Measurements from ENCODE around the gene TNFAIP3. TPM values are rescaled to one million over a fixed set of nuclear protein-coding genes. Genes with fewer than 3 reads are reported as not detected.

TNFAIP3 gene
- 100 to 1,000 TPM; 217 to 268 TPM for total RNA-seq

- H3K9me3 Mint-ChIP-seq = peaks cover 3 to 8% of the 10 kb centered on the region in 2 donors
- peaks cover 58 to 62% of the 10 kb centered on the region in 2 donors for H3K36me3 Mint-ChIP-seq
- DNase-seq (ENCODE audit: low spot score in 2 of 2) (peak; percentile 96 to 98), ATAC-seq (peak; percentile 75 to 80)
- H3K27ac Mint-ChIP-seq = peak within 1 kb of the TSS; percentile 90 to 98
Measured at GRCh38 chr6:137866914-137867684, at the start of gene TNFAIP3. TSS of gene TNFAIP3 (plus strand) at chr6:137867259. CDS start at chr6:137871228, 3,969 bp downstream.

- H3K27ac Mint-ChIP-seq = peak overlapping the region; percentile 73 to 78
- ATAC-seq = no peak
Measured at GRCh38 chr6:137818440-137818839, 48.6 kb upstream of the TNFAIP3 start.

GRCh38 chr6:137819740-137820139 lies 47.3 kb upstream of the TNFAIP3 start:
- DNase-seq (ENCODE audit: low spot score in 2 of 2) (no peak), ATAC-seq (peak; percentile 44 to 47)
- Mint-ChIP-seq H3K9me3 (peaks cover 3 to 6% of the 10 kb centered on the region in 2 donors), H3K36me3 (peaks cover 13 to 22% of the 10 kb centered on the region in 2 donors), H3K27ac (peak overlapping the region; percentile 62 to 98)

More at GRCh38 chr6:137818440-137818839, 48.6 kb upstream of the TNFAIP3 start:
- peaks cover 0 to 6% of the 10 kb centered on the region in 2 donors for H3K9me3 Mint-ChIP-seq
- DNase-seq (ENCODE audit: low spot score in 2 of 2) = no peak
- H3K36me3 Mint-ChIP-seq = peaks cover 7 to 14% of the 10 kb centered on the region in 2 donors

DNA sequence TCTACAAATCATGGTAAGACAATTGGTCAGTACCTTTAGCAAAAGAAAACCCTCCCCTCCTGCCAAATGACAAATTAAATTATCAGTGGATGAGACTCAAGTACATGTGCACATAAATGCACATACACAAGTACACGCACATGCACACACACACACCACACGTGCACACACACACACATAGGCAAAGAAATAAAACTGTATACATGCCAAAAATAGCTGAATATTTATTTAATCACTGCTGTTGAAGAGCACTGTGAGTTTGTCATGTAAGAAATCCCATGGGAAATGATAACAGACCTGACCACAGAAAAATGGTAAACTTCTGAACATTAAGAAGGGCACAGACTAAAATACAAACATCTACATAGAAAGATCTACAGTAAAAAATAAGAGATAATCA lies 46.6 kb upstream of the TNFAIP3 start:
- Mint-ChIP-seq H3K27ac (peak overlapping the region in 1 of 2 donors; percentile 98), H3K36me3 (peaks cover 13 to 27% of the 10 kb centered on the region in 2 donors), H3K9me3 (peaks cover 3 to 6% of the 10 kb centered on the region in 2 donors)
- no peak for DNase-seq (ENCODE audit: low spot score in 2 of 2)
- ATAC-seq = no peak

DNA sequence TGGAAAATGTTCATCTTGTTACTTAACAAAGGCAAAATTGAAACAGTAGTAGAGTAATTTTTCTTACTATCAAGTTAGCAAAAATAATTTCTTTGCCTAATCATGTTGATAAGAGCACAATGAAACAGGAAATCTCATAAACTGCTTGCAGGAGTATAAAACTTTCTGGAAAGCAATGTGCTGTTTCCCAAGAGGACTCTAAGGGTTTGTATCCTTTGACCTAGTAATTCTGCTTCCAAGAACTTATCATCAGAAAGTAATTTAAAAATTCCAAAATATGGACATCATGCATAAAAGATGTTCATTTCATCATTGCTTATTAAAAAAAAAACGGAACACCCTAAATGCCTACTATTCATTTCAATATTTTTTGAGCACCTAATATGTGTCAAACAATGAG lies 46.1 kb upstream of the TNFAIP3 start:
- H3K9me3 Mint-ChIP-seq = peaks cover 3 to 6% of the 10 kb centered on the region in 2 donors
- no peak for DNase-seq (ENCODE audit: low spot score in 2 of 2)

GRCh38 chr6:137821491-137821890 lies 45.6 kb upstream of the TNFAIP3 start:
- H3K27ac Mint-ChIP-seq = peak overlapping the region in 1 of 2 donors; percentile 98
- ATAC-seq = no peak
- peaks cover 6 to 27% of the 10 kb centered on the region in 2 donors for H3K36me3 Mint-ChIP-seq
- no peak for DNase-seq (ENCODE audit: low spot score in 2 of 2)
- H3K9me3 Mint-ChIP-seq = peaks cover 3 to 6% of the 10 kb centered on the region in 2 donors

More for the DNA sequence above, 46.1 kb upstream of the TNFAIP3 start:
- no peak for ATAC-seq
- Mint-ChIP-seq H3K27ac (peak overlapping the region in 1 of 2 donors; percentile 98), H3K36me3 (peaks cover 10 to 27% of the 10 kb centered on the region in 2 donors)

GRCh38 chr6:137823826-137824555 lies 43.1 kb upstream of the TNFAIP3 start:
- ATAC-seq (peak; percentile 65 to 67), DNase-seq (ENCODE audit: low spot score in 2 of 2) (peak; percentile 54 to 84)
- peak overlapping the region; percentile 95 to 98 for H3K27ac Mint-ChIP-seq
- peaks cover 0 to 3% of the 10 kb centered on the region in 2 donors for H3K9me3 Mint-ChIP-seq
- peaks cover 6 to 27% of the 10 kb centered on the region in 2 donors for H3K36me3 Mint-ChIP-seq

DNA sequence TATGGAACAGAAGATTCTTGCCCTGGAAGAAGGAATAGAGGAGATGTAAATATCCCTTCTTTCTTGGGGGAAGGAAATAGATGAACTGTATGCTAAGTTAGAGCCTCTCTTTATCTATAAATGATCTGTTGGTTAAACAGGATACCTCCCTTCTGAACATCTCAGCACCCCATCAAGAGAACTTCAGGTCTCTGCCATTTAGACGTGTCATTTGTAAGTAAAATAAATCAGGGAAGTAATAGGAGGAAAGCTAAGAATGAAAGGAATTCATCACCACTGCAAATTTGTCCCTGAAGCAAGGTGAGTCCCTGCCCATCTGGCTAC lies 42.5 kb upstream of the TNFAIP3 start:
- Mint-ChIP-seq H3K27ac (peak overlapping the region; percentile 95 to 98), H3K9me3 (peaks cover 0 to 6% of the 10 kb centered on the region in 2 donors), H3K36me3 (peaks cover 8 to 27% of the 10 kb centered on the region in 2 donors)
- no peak for DNase-seq (ENCODE audit: low spot score in 2 of 2)
- ATAC-seq = no peak

- peaks cover 0 to 6% of the 10 kb centered on the region in 2 donors for H3K9me3 Mint-ChIP-seq
- no peak for ATAC-seq
- H3K27ac Mint-ChIP-seq = peak overlapping the region; percentile 89 to 98
- DNase-seq (ENCODE audit: low spot score in 2 of 2) = no peak
- H3K36me3 Mint-ChIP-seq = peaks cover 11 to 27% of the 10 kb centered on the region in 2 donors
Measured at GRCh38 chr6:137824896-137825295, 42.2 kb upstream of the TNFAIP3 start.

DNA sequence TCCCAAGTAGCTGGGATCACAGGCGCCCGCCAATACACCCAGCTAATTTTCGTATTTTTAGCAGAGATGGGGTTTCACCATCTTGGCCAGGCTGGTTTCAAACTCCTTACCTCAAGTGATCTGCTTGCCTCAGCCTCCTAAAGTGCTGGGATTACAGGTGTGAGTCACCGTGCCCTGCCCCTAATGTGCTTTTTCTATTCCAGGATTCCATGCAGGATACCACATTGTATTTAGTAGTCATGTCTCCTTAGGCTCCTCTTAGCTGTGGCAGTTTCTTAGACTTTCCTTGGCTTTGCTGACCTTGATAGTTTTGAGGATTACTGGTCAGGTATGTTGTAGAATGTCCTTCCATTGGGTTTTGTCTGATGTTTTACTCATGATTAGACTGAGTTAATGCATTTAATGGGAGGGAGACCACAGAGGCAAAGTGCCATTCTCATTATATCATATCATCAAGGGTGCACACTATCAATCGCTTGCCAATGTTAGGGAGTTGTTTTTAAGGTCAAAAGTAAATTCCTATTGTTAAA lies 39.6 kb upstream of the TNFAIP3 start:
- peaks cover 0 to 10% of the 10 kb centered on the region in 2 donors for H3K9me3 Mint-ChIP-seq
- peak overlapping the region; percentile 94 to 95 for H3K27ac Mint-ChIP-seq
- DNase-seq (ENCODE audit: low spot score in 2 of 2) (no peak), ATAC-seq (no peak)
- peaks cover 11 to 13% of the 10 kb centered on the region in 2 donors for H3K36me3 Mint-ChIP-seq

- H3K36me3 Mint-ChIP-seq = peaks cover 11 to 13% of the 10 kb centered on the region in 2 donors
- H3K9me3 Mint-ChIP-seq = peaks cover 0 to 10% of the 10 kb centered on the region in 2 donors
- ATAC-seq = peak; percentile 67 to 68
- H3K27ac Mint-ChIP-seq = peak overlapping the region; percentile 94 to 95
- DNase-seq (ENCODE audit: low spot score in 2 of 2) = peak; percentile 53 to 66
Measured at GRCh38 chr6:137827977-137828810, 38.9 kb upstream of the TNFAIP3 start.

GRCh38 chr6:137829641-137830083 lies 37.4 kb upstream of the TNFAIP3 start:
- ATAC-seq (no peak), DNase-seq (ENCODE audit: low spot score in 2 of 2) (no peak)
- peak overlapping the region; percentile 94 to 95 for H3K27ac Mint-ChIP-seq
- H3K9me3 Mint-ChIP-seq = peaks cover 0 to 8% of the 10 kb centered on the region in 2 donors
- peaks cover 5 to 11% of the 10 kb centered on the region in 2 donors for H3K36me3 Mint-ChIP-seq

DNA sequence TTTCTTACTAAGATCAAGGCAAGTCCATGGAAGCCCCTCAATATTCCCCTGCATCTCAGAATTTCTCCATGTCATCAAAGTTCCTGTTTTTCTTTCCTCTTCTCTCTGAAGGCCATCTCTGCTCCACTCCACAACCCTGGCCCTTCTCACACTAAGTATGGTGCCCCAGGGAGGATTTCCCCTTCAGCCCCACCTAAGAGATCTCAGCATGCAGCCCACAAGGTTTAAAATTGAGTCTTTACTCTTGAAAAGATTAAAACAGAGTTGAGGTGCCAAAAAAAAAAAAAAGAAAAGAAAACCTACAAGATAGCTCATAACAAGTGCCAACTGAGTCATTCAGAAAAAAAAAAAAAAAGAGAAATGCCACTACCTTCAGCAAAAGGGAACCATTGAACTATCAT lies 36.5 kb upstream of the TNFAIP3 start:
- Mint-ChIP-seq H3K9me3 (peaks cover 0 to 8% of the 10 kb centered on the region in 2 donors), H3K27ac (peak overlapping the region; percentile 95), H3K36me3 (peaks cover 5 to 6% of the 10 kb centered on the region in 2 donors)
- peak in 1 of 2 donors; percentile 64 for DNase-seq (ENCODE audit: low spot score in 2 of 2)
- ATAC-seq = peak; percentile 62 to 76

- DNase-seq (ENCODE audit: low spot score in 2 of 2) (no peak), ATAC-seq (no peak)
- peaks cover 5 to 6% of the 10 kb centered on the region in 2 donors for H3K36me3 Mint-ChIP-seq
- no peak overlapping the region for H3K27ac Mint-ChIP-seq
- H3K9me3 Mint-ChIP-seq = peaks cover 4 to 8% of the 10 kb centered on the region in 2 donors
Measured at GRCh38 chr6:137832110-137832509, 34.9 kb upstream of the TNFAIP3 start.

GRCh38 chr6:137834508-137834907 lies 32.6 kb upstream of the TNFAIP3 start:
- no peak for DNase-seq (ENCODE audit: low spot score in 2 of 2)
- Mint-ChIP-seq H3K27ac (no peak overlapping the region), H3K9me3 (peaks cover 12 to 19% of the 10 kb centered on the region in 2 donors), H3K36me3 (peaks cover 18 to 23% of the 10 kb centered on the region in 2 donors)
- ATAC-seq = no peak

GRCh38 chr6:137836788-137837187 lies 30.3 kb upstream of the TNFAIP3 start:
- H3K27ac Mint-ChIP-seq = no peak overlapping the region
- DNase-seq (ENCODE audit: low spot score in 2 of 2) (no peak), ATAC-seq (no peak)
- peaks cover 32% of the 10 kb centered on the region in 2 donors for H3K9me3 Mint-ChIP-seq
- peaks cover 35 to 44% of the 10 kb centered on the region in 2 donors for H3K36me3 Mint-ChIP-seq

All from activated naive CD4-positive, alpha-beta T cell treated with anti-CD3 and anti-CD28 coated beads, Interleukin-2, amount 50 U/mL, for 72 hours (primary cell).